HFFc6 (cell line): ENCODE data around the gene HS1BP3. TPM values are rescaled to one million over a fixed set of nuclear protein-coding genes. Genes with fewer than 3 reads are reported as not detected.

ENCODE experiments used
- DNase-seq: peaks from one replicate; pipeline ENCODE4 v3.0.0-alpha.2; 2018
- H3K27ac Mint-ChIP-seq: 2 replicates; pipeline ENCODE4 v1.8.0; 2020; ENCODE audit warnings: mild to moderate bottlenecking, mixed read lengths
- H3K27me3 Mint-ChIP-seq: 2 replicates; pipeline ENCODE4 v1.8.0; 2021; ENCODE audit warnings: mild to moderate bottlenecking, moderate library complexity, mixed read lengths; ENCODE audit not compliant: insufficient read depth
- H3K36me3 Mint-ChIP-seq: 2 replicates; pipeline ENCODE4 v1.8.0; 2021; ENCODE audit warnings: low read depth, mixed read lengths
- H3K4me1 Mint-ChIP-seq: 2 replicates; pipeline ENCODE4 v1.8.0; 2020; ENCODE audit warnings: low read depth, mixed read lengths
- H3K4me3 Mint-ChIP-seq: 2 replicates; pipeline ENCODE4 v1.8.0; 2020; ENCODE audit warnings: mild to moderate bottlenecking, moderate library complexity, mixed read lengths
- H3K9me3 Mint-ChIP-seq: 2 replicates; pipeline ENCODE4 v1.8.0; 2020; ENCODE audit warnings: mild to moderate bottlenecking, mixed read lengths
- CTCF ChIP-seq: fragments of 200-600 bp; sonication (generic); IDR thresholded peaks from 2 replicates; pipeline ENCODE4 v1.5.0; 2021; ENCODE audit warnings: antibody characterized with exemption, mild to moderate bottlenecking
- total RNA-seq, 6 experiments: library from RNA; stranded (reverse); fragmentation: NEBNext Ultra II Directional; extraction: Animal tissue kit (Norgen Biotek cat#: 25700); gene quantifications; 2 replicates in 1 of 6; 3 replicates in 5 of 6; pipeline ENCODE4 v1.2.3, GENCODE V29; 2021

The HS1BP3 gene
- total RNA-seq, 6 experiments from 2014 or later, result 12.7 to 17.3 (median 15.8) TPM

- Mint-ChIP-seq H3K27ac (no peak overlapping the region), H3K9me3 (no peaks in the 10 kb centered on the region), H3K27me3 (peaks cover 5% of the 10 kb centered on the region; the same call in 1 of the 2 replicates), H3K36me3 (0 out of 2 replicates have a peak, but pooled peaks cover 6% of the 10 kb centered on the region), H3K4me1 (peaks cover 6% of the 10 kb centered on the region; the same call in 1 of the 2 replicates), H3K4me3 (no peak overlapping the region)
- no peak for TF ChIP-seq CTCF
- DNase-seq, result no peak
Measured at GRCh38 chr2:20623741-20624155, 27.1 kb downstream of the HS1BP3 start.

- no peak overlapping the region for H3K4me3 Mint-ChIP-seq
- no peak for TF ChIP-seq CTCF
- DNase-seq, result no peak
- H3K9me3 Mint-ChIP-seq, result no peaks in the 10 kb centered on the region
- H3K27ac Mint-ChIP-seq, result no peak overlapping the region
- peaks cover 3% of the 10 kb centered on the region; the same call in 1 of the 2 replicates for H3K27me3 Mint-ChIP-seq
- 0 out of 2 replicates have a peak, but pooled peaks cover 6% of the 10 kb centered on the region for H3K36me3 Mint-ChIP-seq
- H3K4me1 Mint-ChIP-seq, result peaks cover 8% of the 10 kb centered on the region
Measured at GRCh38 chr2:20623241-20623640, 27.7 kb downstream of the HS1BP3 start.

- DNase-seq, result no peak
Measured at GRCh38 chr2:20622731-20623130, 28.2 kb downstream of the HS1BP3 start.

GRCh38 chr2:20622296-20622686 lies 28.6 kb downstream of the HS1BP3 start:
- no peak for DNase-seq
- peaks cover 3% of the 10 kb centered on the region; the same call in 1 of the 2 replicates for H3K27me3 Mint-ChIP-seq
- no peaks in the 10 kb centered on the region for H3K9me3 Mint-ChIP-seq
- peaks cover 18% of the 10 kb centered on the region for H3K4me1 Mint-ChIP-seq
- 0 out of 2 replicates have a peak, but pooled peaks cover 6% of the 10 kb centered on the region for H3K36me3 Mint-ChIP-seq
- H3K27ac Mint-ChIP-seq, result no peak overlapping the region
- H3K4me3 Mint-ChIP-seq, result no peak overlapping the region
- TF ChIP-seq CTCF, result no peak

More at GRCh38 chr2:20622731-20623130, 28.2 kb downstream of the HS1BP3 start:
- 0 out of 2 replicates have a peak, but pooled peaks cover 6% of the 10 kb centered on the region for H3K36me3 Mint-ChIP-seq
- no peak for TF ChIP-seq CTCF
- H3K9me3 Mint-ChIP-seq, result no peaks in the 10 kb centered on the region
- H3K27me3 Mint-ChIP-seq, result peaks cover 3% of the 10 kb centered on the region; the same call in 1 of the 2 replicates
- H3K27ac Mint-ChIP-seq, result no peak overlapping the region
- no peak overlapping the region for H3K4me3 Mint-ChIP-seq
- peaks cover 13% of the 10 kb centered on the region for H3K4me1 Mint-ChIP-seq

- DNase-seq, result no peak
- H3K9me3 Mint-ChIP-seq, result no peaks in the 10 kb centered on the region
- H3K27me3 Mint-ChIP-seq, result peaks cover 3% of the 10 kb centered on the region; the same call in 1 of the 2 replicates
- no peak overlapping the region for H3K27ac Mint-ChIP-seq
- no peak for TF ChIP-seq CTCF
- H3K36me3 Mint-ChIP-seq, result 0 out of 2 replicates have a peak, but pooled peaks cover 6% of the 10 kb centered on the region
- no peak overlapping the region for H3K4me3 Mint-ChIP-seq
- peaks cover 24% of the 10 kb centered on the region for H3K4me1 Mint-ChIP-seq
Measured at GRCh38 chr2:20621366-20622295, 29.3 kb downstream of the HS1BP3 start.
